ENCODE results near the gene EHBP1.

Gene EHBP1

GRCh38 chr2:63029058-63029457, 323.5 kb downstream of the EHBP1 start:
- no peak overlapping the region for H3K27ac Mint-ChIP-seq
- no peak overlapping the region for H3K4me3 Mint-ChIP-seq
- no peaks in the 10 kb centered on the region for H3K9me3 Mint-ChIP-seq
- H3K36me3 Mint-ChIP-seq: peaks cover 11% of the 10 kb centered on the region
- H3K4me1 Mint-ChIP-seq: no peaks in the 10 kb centered on the region
- H3K27me3 Mint-ChIP-seq: no peaks in the 10 kb centered on the region

- Mint-ChIP-seq H3K36me3 (peaks cover 8% of the 10 kb centered on the region), H3K4me1 (no peaks in the 10 kb centered on the region), H3K9me3 (no peaks in the 10 kb centered on the region), H3K27ac (no peak overlapping the region), H3K4me3 (no peak overlapping the region), H3K27me3 (no peaks in the 10 kb centered on the region)
These were observed 329.0 kb downstream of the EHBP1 start for GRCh38 chr2:63034526-63034925.

DNA sequence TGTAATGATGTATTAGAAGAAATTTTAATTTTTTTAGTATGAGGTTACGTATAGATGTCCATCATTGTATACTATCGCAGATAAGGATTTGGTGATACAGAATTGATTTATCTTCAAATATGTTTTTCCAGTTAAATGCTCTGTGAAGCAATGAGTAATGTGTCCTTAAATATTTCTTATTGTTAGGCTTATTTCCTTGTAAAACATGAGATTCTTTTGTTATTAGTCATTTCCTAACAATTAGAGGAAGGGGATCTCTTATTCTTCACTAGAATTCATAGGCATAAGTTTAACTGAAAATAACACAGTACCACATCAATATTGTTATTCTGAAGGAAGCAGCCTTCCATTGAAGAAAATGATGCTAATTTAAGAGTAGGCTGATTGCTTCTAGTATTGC, 329.7 kb downstream of the EHBP1 start:
- peaks cover 8% of the 10 kb centered on the region for H3K36me3 Mint-ChIP-seq
- no peak overlapping the region for H3K27ac Mint-ChIP-seq
- no peak overlapping the region for H3K4me3 Mint-ChIP-seq
- H3K9me3 Mint-ChIP-seq: no peaks in the 10 kb centered on the region
- no peaks in the 10 kb centered on the region for H3K27me3 Mint-ChIP-seq
- H3K4me1 Mint-ChIP-seq: no peaks in the 10 kb centered on the region

DNA sequence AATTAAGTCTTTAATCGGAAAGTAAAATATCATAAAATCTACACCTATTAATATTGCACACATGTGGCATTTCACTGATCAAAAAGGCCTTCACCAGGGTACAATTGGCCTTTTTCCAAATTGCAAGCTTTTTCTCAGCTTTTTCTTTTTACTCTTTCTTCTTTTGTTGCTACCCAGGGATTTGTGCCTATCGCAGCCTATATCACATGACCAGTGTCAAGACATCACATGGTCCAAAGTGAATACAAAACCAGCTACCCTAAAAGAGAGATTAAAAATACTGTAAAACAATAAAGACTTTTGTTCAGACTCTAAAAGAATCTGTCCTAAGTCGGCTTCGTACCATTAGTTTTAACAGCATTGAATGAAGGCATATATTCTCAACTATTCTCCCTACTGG, 330.1 kb downstream of the EHBP1 start:
- no peaks in the 10 kb centered on the region for H3K27me3 Mint-ChIP-seq
- H3K4me1 Mint-ChIP-seq: no peaks in the 10 kb centered on the region
- no peak overlapping the region for H3K27ac Mint-ChIP-seq
- H3K36me3 Mint-ChIP-seq: peaks cover 8% of the 10 kb centered on the region
- H3K4me3 Mint-ChIP-seq: no peak overlapping the region
- no peaks in the 10 kb centered on the region for H3K9me3 Mint-ChIP-seq

DNA sequence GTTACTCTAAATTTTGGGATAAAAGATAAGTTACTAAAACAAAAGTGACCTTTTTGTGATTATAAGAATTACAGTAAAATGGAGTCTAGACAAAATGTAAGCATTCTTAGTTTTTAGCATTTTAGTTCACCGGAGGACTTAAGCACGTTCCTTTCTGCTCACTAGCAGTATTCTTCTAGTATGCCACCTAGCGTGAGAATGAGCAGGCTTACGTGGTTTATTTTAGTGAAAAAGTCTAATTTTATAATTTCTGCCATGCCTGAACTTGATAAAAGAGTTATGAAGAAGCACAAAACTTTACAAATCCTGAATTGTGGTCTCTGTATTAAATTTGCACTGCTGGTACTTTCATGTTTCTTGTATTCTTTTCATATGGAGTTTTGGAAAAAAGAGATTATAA, 332.5 kb downstream of the EHBP1 start:
- H3K27me3 Mint-ChIP-seq: peaks cover 2% of the 10 kb centered on the region
- peaks cover 8% of the 10 kb centered on the region for H3K36me3 Mint-ChIP-seq
- no peak overlapping the region for H3K27ac Mint-ChIP-seq
- no peaks in the 10 kb centered on the region for H3K9me3 Mint-ChIP-seq
- no peaks in the 10 kb centered on the region for H3K4me1 Mint-ChIP-seq
- H3K4me3 Mint-ChIP-seq: no peak overlapping the region

DNA sequence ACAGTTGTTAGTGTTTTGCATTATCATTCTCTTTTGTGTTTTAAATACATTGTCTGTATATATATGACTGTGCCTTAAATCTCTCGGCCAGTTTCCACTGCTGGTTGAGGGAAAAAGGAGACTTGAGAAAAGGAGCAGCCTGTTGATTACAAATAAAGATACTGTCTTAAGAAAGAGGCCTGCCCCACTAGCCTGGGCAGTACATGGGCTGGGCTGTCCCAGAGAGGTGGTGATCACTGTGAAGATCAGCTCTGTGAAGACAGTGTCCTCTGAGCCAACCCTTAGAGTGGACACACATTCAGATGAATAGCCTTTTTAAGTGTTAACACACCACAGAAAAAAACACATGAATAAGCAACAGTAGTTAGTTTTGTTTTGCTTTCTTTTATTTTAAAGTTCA, 335.1 kb downstream of the EHBP1 start:
- Mint-ChIP-seq H3K4me3 (no peak overlapping the region), H3K4me1 (no peaks in the 10 kb centered on the region), H3K36me3 (peaks cover 18% of the 10 kb centered on the region), H3K27ac (no peak overlapping the region), H3K27me3 (peaks cover 11% of the 10 kb centered on the region), H3K9me3 (no peaks in the 10 kb centered on the region)

DNA sequence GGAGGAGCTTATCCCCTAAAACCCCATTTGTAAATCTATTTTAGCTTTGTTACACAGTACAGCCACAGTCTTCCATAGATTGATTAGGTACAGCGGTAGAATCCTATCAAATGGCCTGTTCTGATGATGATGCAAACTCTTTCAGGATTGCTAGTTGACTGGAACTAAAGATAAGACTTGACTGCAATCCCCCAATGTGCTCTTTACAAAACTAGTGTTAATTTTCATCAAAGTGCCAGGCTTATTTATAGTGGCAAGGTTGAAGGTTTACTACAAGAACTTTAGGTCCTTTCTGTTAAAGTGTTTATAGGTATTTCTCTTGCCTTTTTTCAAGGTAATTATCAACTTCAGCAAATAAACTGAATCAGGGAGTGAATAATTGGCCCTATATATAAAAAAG, 336.1 kb downstream of the EHBP1 start:
- Mint-ChIP-seq H3K27me3 (peaks cover 19% of the 10 kb centered on the region), H3K4me3 (no peak overlapping the region), H3K27ac (no peak overlapping the region), H3K4me1 (peaks cover 2% of the 10 kb centered on the region), H3K36me3 (peaks cover 23% of the 10 kb centered on the region), H3K9me3 (no peaks in the 10 kb centered on the region)

- Mint-ChIP-seq H3K4me1 (peaks cover 25% of the 10 kb centered on the region), H3K36me3 (peaks cover 16% of the 10 kb centered on the region), H3K4me3 (no peak overlapping the region), H3K9me3 (no peaks in the 10 kb centered on the region), H3K27ac (no peak overlapping the region), H3K27me3 (peaks cover 40% of the 10 kb centered on the region)
These were observed 339.1 kb downstream of the EHBP1 start for GRCh38 chr2:63044362-63045327.

GRCh38 chr2:63046552-63046951, 341.0 kb downstream of the EHBP1 start:
- Mint-ChIP-seq H3K27me3 (peaks cover 44% of the 10 kb centered on the region), H3K4me1 (peaks cover 35% of the 10 kb centered on the region), H3K4me3 (no peak overlapping the region), H3K9me3 (no peaks in the 10 kb centered on the region), H3K36me3 (peaks cover 16% of the 10 kb centered on the region), H3K27ac (no peak overlapping the region)

DNA sequence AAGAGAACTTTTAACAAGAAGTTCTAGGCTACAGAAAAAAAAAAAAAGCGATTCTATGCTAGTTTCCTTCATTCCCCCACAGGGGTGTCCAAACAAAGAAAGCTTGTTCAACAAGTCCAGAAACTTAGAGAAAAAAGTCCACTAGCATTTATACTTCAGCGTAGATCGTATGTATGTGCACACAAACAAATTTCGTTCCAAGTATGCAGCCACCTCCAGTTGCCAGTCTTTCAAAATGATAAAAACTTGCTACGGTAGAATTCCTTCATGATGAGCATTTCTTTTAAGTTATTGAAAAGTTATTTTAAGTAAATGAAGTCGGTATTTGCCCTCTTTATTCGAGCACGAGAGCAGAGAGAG, 341.4 kb downstream of the EHBP1 start:
- H3K36me3 Mint-ChIP-seq: peaks cover 16% of the 10 kb centered on the region
- peaks cover 44% of the 10 kb centered on the region for H3K27me3 Mint-ChIP-seq
- H3K27ac Mint-ChIP-seq: no peak overlapping the region
- peaks cover 35% of the 10 kb centered on the region for H3K4me1 Mint-ChIP-seq
- no peaks in the 10 kb centered on the region for H3K9me3 Mint-ChIP-seq
- H3K4me3 Mint-ChIP-seq: peak overlapping the region; percentile 42

- H3K27ac Mint-ChIP-seq: no peak overlapping the region
- peaks cover 16% of the 10 kb centered on the region for H3K36me3 Mint-ChIP-seq
- H3K4me3 Mint-ChIP-seq: peak overlapping the region; percentile 62
- peaks cover 49% of the 10 kb centered on the region for H3K27me3 Mint-ChIP-seq
- peaks cover 41% of the 10 kb centered on the region for H3K4me1 Mint-ChIP-seq
- H3K9me3 Mint-ChIP-seq: no peaks in the 10 kb centered on the region
These were observed 342.1 kb downstream of the EHBP1 start for GRCh38 chr2:63047321-63048279.

DNA sequence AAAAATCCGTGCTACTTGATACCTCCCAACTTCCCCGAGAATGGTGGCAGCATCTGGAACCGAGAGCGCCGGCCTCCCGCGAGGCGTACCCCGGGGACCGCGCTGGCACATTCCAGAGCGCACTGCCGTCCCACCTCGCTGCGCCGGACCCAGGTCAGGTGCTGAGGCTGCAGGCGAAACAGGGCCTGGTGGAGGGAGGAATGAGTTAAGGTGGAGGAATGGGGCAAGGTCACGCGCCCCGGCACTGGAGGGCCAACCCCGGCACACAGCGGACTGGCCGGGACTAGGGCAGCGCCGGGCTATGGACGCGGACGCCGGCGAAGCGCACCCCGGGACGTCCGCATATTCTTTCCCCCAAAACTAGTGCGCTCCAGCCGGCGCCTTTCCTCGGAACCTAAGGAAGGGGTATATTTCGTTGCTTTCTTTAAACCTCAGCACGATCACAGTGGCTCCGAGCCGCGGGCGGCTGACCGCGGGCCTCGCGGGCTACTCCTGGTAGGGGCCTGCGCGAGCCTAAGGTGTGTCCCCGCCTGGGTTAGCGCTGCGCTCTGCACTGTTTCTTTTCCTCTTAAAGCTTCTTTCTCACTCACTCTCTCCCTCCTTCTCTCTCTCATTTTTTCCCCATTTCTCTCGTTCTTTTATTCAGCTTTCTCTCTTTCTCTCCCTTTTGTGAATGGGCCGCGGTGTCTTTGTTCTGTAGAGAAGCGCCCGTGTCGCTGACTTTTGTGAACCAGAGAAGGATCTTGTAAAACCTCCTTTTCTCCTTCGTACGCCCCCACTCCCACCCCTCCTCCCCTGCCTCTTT, 343.1 kb downstream of the EHBP1 start:
- Mint-ChIP-seq H3K27me3 (peaks cover 52% of the 10 kb centered on the region), H3K36me3 (peaks cover 13% of the 10 kb centered on the region), H3K27ac (peak overlapping the region; percentile 18), H3K9me3 (no peaks in the 10 kb centered on the region), H3K4me3 (peak overlapping the region; percentile 70), H3K4me1 (peaks cover 47% of the 10 kb centered on the region)

- no peak overlapping the region for H3K27ac Mint-ChIP-seq
- peak overlapping the region; percentile 90 for H3K4me3 Mint-ChIP-seq
- H3K4me1 Mint-ChIP-seq: peaks cover 55% of the 10 kb centered on the region
- H3K9me3 Mint-ChIP-seq: no peaks in the 10 kb centered on the region
- peaks cover 12% of the 10 kb centered on the region for H3K36me3 Mint-ChIP-seq
- H3K27me3 Mint-ChIP-seq: peaks cover 52% of the 10 kb centered on the region
These were observed 343.9 kb downstream of the EHBP1 start for GRCh38 chr2:63049211-63049969.

DNA sequence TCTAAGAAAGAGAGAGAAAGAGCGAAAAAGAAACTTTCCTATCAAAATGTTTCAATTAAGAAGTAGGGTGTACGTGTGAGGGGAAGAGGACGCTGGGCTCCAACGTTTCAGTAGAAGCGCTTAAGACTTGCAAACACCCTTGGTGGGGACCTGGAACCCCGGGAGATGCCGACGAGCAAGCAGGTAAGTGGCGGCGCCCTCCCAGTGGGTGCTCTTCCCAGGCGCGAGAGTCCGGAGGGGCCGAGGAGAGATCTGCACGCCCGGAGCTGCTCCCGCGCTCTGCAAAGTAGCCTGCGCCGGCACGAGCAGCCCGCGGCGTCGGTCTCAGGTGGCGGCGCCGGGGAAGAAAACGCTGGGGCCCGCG, 344.4 kb downstream of the EHBP1 start:
- peak overlapping the region; percentile 90 for H3K4me3 Mint-ChIP-seq
- H3K9me3 Mint-ChIP-seq: no peaks in the 10 kb centered on the region
- peaks cover 57% of the 10 kb centered on the region for H3K27me3 Mint-ChIP-seq
- peaks cover 10% of the 10 kb centered on the region for H3K36me3 Mint-ChIP-seq
- peaks cover 61% of the 10 kb centered on the region for H3K4me1 Mint-ChIP-seq
- H3K27ac Mint-ChIP-seq: no peak overlapping the region

Measured in activated naive CD4-positive, alpha-beta T cell treated with anti-CD3 and anti-CD28 coated beads, Interleukin-2, amount 50 U/mL, for 24 hours (primary cell).